Peyer's patch (tissue), 4 donors: ENCODE results near the gene UFC1. TPM values are rescaled to one million over a fixed set of nuclear protein-coding genes. Genes with fewer than 3 reads are reported as not detected.

ENCODE experiments used
- DNase-seq, 3 donors: peaks; one replicate each; pipeline ENCODE4 v3.0.0-alpha.2; 2017 to 2019
- H3K27ac ChIP-seq, 4 donors: fragments of 200-600 bp; sonication (generic); one replicate each; pipeline ENCODE4 v1.5.1; 2016 to 2019
- H3K27me3 ChIP-seq, 2 donors: fragments of 200-600 bp; sonication (generic); one replicate each; pipeline ENCODE4 v1.5.1; 2019
- H3K36me3 ChIP-seq, 3 donors: fragments of 200-600 bp; sonication (generic); one replicate each; pipeline ENCODE4 v1.5.1; 2016 to 2019
- H3K4me1 ChIP-seq, 4 donors: fragments of 200-600 bp; sonication (generic); one replicate each; pipeline ENCODE4 v1.5.1; 2016 to 2019
- H3K4me3 ChIP-seq, 4 donors: fragments of 200-600 bp; sonication (generic); 1 replicate in 3 of 4; 2 replicates in 1 of 4; pipeline ENCODE4 v1.5.1; 2016 to 2019; ENCODE audit warnings: mild to moderate bottlenecking in 1 of 4
- H3K9me3 ChIP-seq, 4 donors: fragments of 200-600 bp; sonication (generic); one replicate each; pipeline ENCODE4 v1.5.1; 2016 to 2019; ENCODE audit warnings: mild to moderate bottlenecking in 1 of 4
- CTCF ChIP-seq, 6 experiments: fragments of 450-650 bp in 4 of 6; fragments of 200-600 bp in 2 of 6; sonication (generic) in 1 of 6; IDR thresholded peaks; one replicate each; pipeline ENCODE4 v1.5.1; 2017 to 2019; ENCODE audit warnings: antibody characterized with exemption in 6 of 6, mild to moderate bottlenecking in 3 of 6, moderate library complexity in 1 of 6
- POLR2A ChIP-seq, 2 donors: fragments of 450-650 bp; IDR thresholded peaks; one replicate each; pipeline ENCODE4 v1.5.1; 2017; ENCODE audit warnings: antibody characterized with exemption in 2 of 2, mild to moderate bottlenecking in 2 of 2, moderate library complexity in 2 of 2
- total RNA-seq, 4 donors: library from RNA; depleted of rRNA; stranded (reverse); fragments of >200 nt; gene quantifications; one replicate each; pipeline ENCODE4 v1.1.0, GENCODE V29; 2016

The UFC1 gene
- total RNA-seq, 4 donors from 2014 or later = 36.9 to 82.5 (median 61.7) TPM

- TF ChIP-seq POLR2A (IDR thresholded peaks at IDR 0.05) (no peak), CTCF (IDR thresholded peaks at IDR 0.05) (no peak)
- H3K9me3 ChIP-seq = no peaks in the 10 kb centered on the region
- no peak overlapping the region for H3K4me3 ChIP-seq
- H3K27ac ChIP-seq = peak overlapping the region in 1 of 4 donors; percentile 11
- no peak for DNase-seq
- H3K4me1 ChIP-seq = peaks cover 8 to 33% (median 13%) of the 10 kb centered on the region in 4 donors
- no peaks in the 10 kb centered on the region for H3K27me3 ChIP-seq
- peaks cover 0 to 66% (median 0%) of the 10 kb centered on the region in 3 donors for H3K36me3 ChIP-seq
Measured at GRCh38 chr1:161121834-161122233, 31.9 kb upstream of the UFC1 start.

GRCh38 chr1:161122967-161123366 is 30.8 kb upstream of the UFC1 start:
- Histone ChIP-seq H3K36me3 (peaks cover 0 to 76% (median 0%) of the 10 kb centered on the region in 3 donors), H3K9me3 (no peaks in the 10 kb centered on the region), H3K27ac (peak overlapping the region in 1 of 4 donors; percentile 12), H3K4me1 (peaks cover 8 to 30% (median 11%) of the 10 kb centered on the region in 4 donors), H3K4me3 (no peak overlapping the region), H3K27me3 (no peaks in the 10 kb centered on the region)
- no peak for DNase-seq
- no peak for TF ChIP-seq POLR2A (IDR thresholded peaks at IDR 0.05)
- no peak for TF ChIP-seq CTCF (IDR thresholded peaks at IDR 0.05)

GRCh38 chr1:161127649-161128048 is 26.1 kb upstream of the UFC1 start:
- H3K27ac ChIP-seq = no peak overlapping the region
- TF ChIP-seq POLR2A (IDR thresholded peaks at IDR 0.05) = no peak
- TF ChIP-seq CTCF (IDR thresholded peaks at IDR 0.05) = no peak
- no peaks in the 10 kb centered on the region for H3K9me3 ChIP-seq
- peaks cover 0 to 63% (median 0%) of the 10 kb centered on the region in 3 donors for H3K36me3 ChIP-seq
- DNase-seq = no peak
- no peak overlapping the region for H3K4me3 ChIP-seq
- no peaks in the 10 kb centered on the region for H3K27me3 ChIP-seq
- peaks cover 0 to 15% (median 5%) of the 10 kb centered on the region in 4 donors for H3K4me1 ChIP-seq

GRCh38 chr1:161128591-161129420 is 25.0 kb upstream of the UFC1 start:
- no peak for DNase-seq
- peaks cover 0 to 52% (median 0%) of the 10 kb centered on the region in 3 donors for H3K36me3 ChIP-seq
- H3K4me1 ChIP-seq = peaks cover 0 to 18% (median 9%) of the 10 kb centered on the region in 4 donors
- no peaks in the 10 kb centered on the region for H3K27me3 ChIP-seq
- TF ChIP-seq POLR2A (IDR thresholded peaks at IDR 0.05) (no peak), CTCF (IDR thresholded peaks at IDR 0.05) (no peak)
- no peaks in the 10 kb centered on the region for H3K9me3 ChIP-seq
- H3K4me3 ChIP-seq = no peak overlapping the region
- no peak overlapping the region for H3K27ac ChIP-seq

- Histone ChIP-seq H3K4me1 (peaks cover 0 to 24% (median 10%) of the 10 kb centered on the region in 4 donors), H3K36me3 (peaks cover 0 to 42% (median 0%) of the 10 kb centered on the region in 3 donors), H3K9me3 (no peaks in the 10 kb centered on the region), H3K27me3 (no peaks in the 10 kb centered on the region), H3K27ac (no peak overlapping the region), H3K4me3 (no peak overlapping the region)
- TF ChIP-seq CTCF (IDR thresholded peaks at IDR 0.05) (no peak), POLR2A (IDR thresholded peaks at IDR 0.05) (no peak)
- no peak for DNase-seq
Measured at GRCh38 chr1:161130266-161130665, 23.5 kb upstream of the UFC1 start.
